GM12801 (cell line): ENCODE results near the gene TLL2.

ENCODE experiments used
- TF ChIP-seq, protein P1 (sequence below): IDR thresholded peaks from one replicate; pipeline ENCODE4 v1.5.1; 2011; ENCODE audit warnings: control low read depth; ENCODE audit not compliant: insufficient read length; ENCODE audit errors: extremely low read depth

The TLL2 gene

DNA sequence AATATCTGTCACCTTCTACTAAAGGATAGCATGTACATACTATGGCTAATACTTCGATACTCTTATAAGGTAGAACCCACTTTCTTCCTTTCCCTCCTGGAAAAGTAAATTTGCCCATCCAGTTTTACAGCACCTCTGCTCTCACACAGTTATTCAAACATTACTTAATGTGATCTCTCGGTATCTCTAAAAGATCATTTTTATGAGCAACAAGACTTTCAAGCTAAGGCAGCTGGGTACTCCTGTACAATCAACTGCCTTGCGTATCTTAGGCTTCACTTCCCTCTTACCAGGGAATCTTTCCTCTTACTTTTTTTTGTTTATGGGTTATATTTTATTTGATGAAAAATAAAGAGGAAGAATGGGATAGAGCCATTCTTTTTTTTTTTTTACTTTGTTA, 26.5 kb upstream of the TLL2 start:
- TF ChIP-seq, protein P1, sequence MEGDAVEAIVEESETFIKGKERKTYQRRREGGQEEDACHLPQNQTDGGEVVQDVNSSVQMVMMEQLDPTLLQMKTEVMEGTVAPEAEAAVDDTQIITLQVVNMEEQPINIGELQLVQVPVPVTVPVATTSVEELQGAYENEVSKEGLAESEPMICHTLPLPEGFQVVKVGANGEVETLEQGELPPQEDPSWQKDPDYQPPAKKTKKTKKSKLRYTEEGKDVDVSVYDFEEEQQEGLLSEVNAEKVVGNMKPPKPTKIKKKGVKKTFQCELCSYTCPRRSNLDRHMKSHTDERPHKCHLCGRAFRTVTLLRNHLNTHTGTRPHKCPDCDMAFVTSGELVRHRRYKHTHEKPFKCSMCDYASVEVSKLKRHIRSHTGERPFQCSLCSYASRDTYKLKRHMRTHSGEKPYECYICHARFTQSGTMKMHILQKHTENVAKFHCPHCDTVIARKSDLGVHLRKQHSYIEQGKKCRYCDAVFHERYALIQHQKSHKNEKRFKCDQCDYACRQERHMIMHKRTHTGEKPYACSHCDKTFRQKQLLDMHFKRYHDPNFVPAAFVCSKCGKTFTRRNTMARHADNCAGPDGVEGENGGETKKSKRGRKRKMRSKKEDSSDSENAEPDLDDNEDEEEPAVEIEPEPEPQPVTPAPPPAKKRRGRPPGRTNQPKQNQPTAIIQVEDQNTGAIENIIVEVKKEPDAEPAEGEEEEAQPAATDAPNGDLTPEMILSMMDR: no peak

DNA sequence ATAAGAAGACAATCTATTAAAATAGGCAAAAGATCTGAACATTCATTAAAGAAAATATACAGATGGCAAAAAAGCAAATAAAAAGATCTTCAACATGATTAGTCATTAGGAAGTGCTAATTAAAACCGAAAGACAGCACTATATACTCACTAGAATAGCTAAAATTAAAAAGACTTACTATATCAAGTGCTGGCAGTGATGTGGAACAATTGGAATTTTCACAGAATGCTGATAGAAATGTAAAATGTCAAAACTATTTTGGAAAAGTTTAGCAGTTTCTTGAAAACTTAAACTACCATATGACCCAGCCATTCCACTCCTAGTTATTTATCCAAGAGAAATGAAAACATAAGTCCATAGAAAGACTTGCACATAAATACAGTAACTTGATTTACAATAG, 25.0 kb upstream of the TLL2 start:
- TF ChIP-seq, protein P1: no peak

DNA sequence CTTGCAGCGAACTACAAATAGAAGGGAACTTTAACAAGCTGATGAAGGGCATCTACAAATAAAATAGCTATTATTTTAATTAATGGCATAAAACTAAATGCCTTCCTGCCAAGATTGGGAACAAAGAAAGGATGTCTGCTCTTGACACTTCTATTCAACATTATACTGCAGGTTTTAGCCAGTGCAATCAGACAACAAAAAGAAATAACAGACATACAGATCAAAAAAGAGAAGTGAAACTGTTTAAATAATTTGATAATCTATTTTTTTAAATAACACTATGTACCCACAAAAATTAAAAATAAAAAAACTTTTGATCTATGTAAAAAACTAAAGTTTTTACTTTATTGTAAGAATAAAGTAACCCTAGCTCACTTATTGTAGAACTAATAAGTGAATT, 22.4 kb upstream of the TLL2 start:
- TF ChIP-seq, protein P1: no peak

DNA sequence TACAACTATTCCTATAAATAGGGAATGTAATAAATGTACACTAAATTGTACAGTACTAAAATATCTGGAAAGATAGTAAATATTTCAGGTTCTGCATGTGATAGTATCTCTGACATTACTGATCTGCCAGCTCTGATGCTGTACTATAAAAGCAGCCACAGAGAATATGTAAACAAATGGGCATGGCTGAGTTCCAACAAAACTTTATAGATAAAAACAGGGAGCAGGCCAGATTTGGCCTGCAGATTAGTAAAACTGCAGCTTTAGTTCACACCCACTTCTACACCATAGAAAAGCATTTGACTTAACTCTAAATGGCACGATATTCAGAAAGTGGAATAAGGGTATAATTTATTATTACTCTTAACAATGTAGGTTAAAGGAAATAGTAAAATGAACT, 18.8 kb upstream of the TLL2 start:
- TF ChIP-seq, protein P1: no peak

DNA sequence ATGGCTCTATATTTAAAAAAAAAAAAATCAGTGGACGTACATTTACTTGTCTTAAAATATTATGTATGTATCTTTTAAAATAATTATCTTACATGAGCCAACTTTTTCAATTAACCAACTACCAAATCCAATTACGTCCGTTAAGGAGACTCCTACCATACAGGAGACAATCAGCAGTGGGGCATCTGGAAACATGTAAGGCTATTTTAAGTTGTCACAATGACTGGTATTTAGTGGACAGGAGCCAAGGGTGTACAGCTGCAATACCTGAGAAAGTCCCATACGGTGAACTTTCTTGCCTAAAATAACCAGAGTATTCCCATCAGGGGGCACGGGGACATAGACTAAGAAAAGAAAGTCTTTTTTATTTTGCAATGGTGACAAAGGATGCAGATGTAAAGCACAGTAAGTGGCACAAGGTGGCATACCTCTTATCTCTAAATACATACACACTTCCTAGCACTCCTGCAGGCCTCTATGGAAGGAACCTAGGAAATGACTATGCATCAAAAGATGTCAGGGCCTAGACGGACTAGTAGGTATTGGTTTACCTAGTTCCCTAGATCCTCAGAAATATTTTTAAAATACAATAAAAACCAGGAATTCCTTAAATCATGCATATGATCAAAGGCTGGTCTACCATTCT, 16.0 kb upstream of the TLL2 start:
- TF ChIP-seq, protein P1: no peak

DNA sequence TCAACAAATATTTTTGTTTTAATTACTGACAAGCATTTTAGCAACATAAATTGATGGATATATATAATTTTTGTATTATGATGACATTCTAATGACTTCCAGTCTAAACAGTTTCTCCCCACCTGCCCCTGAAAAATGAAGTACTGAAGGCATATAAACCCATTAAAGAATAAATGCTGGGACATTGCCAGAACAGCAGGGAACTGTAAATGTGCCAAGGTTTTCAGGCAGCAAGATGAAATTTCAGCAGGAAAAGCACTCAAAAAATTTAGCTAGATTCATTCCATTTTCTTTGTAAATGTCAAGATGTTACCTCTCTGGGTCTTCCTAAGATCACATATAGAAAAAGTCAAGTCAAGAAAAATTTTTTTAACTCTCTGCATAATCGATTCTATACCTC, 11.0 kb upstream of the TLL2 start:
- TF ChIP-seq, protein P1: no peak

DNA sequence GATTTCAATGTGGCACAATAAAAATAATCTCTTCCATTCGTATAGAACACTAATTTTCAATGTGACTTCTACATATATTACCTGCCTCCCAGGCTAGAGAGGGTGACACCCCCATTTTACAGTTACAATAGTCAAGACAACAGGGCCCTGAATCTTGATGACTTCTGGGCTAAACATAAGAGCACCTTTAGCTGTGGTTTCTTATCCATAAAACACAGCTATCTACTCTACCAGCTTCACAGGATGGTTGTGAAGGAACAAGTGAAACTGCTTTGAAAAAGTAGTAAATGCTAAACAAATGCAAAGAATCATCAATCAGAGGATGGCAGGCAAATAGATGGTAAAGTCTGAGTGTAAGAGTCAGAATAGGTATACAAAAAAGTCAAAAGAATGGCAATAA, 3.6 kb upstream of the TLL2 start:
- TF ChIP-seq, protein P1: no peak
